GM12875 (cell line): ENCODE data around the gene SHKBP1.
"Not testable (repeated sequence)": the region's sequence is repeated elsewhere in the genome, so short reads cannot be mapped to it uniquely, and the experiment has no call there.

Experiments
- H3K4me3 ChIP-seq: one replicate; pipeline ENCODE4 v1.5.1; 2011; ENCODE audit warnings: low read depth, low read length, control low read depth
- CTCF ChIP-seq: IDR thresholded peaks from 2 replicates; pipeline ENCODE4 v1.5.1; 2011; ENCODE audit warnings: low read depth, mild to moderate bottlenecking, control low read depth, inconsistent platforms, low read length, moderate library complexity, borderline replicate concordance; ENCODE audit not compliant: insufficient read depth

SHKBP1 gene

DNA sequence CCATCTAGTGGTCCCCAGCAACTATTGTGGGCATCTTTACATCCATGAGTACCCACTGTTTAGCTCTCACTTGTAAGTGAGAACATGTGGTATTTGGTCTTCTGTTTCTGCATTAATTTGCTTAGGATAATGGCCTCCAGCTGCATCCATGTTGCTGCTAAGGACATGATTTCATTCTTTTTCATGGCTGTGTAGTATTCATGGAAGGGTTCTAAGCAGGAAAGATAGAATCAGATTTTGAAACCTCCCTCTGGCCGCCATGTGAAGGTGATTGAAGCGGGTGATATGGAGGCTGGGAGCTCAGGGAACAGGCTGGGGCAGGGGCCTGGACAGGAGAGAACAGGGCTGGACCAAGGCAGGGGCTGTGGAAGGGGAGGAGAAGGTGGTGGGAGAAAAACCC is 44.6 kb downstream of the SHKBP1 start:
- H3K4me3 ChIP-seq = no peak overlapping the region
- no peak for TF ChIP-seq CTCF

GRCh38 chr19:40621966-40622772 is 45.5 kb downstream of the SHKBP1 start:
- no peak overlapping the region for H3K4me3 ChIP-seq
- no peak for TF ChIP-seq CTCF

DNA sequence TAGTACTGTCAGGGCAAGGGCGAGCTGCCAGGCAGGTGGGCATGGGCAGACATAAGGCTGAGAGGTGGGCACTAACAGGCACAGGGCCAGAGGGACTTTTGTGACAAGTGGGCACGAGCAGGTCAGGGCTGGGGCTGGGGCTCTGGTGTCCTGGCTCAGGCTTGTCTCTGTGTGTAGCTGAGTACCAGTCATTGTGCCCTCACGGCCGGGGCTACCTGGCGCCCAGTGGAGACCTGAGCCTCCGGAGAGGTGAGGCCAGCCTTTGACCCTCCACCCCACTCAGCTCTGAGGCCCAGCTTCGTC is 46.1 kb downstream of the SHKBP1 start:
- TF ChIP-seq CTCF = no peak
- no peak overlapping the region for H3K4me3 ChIP-seq

DNA sequence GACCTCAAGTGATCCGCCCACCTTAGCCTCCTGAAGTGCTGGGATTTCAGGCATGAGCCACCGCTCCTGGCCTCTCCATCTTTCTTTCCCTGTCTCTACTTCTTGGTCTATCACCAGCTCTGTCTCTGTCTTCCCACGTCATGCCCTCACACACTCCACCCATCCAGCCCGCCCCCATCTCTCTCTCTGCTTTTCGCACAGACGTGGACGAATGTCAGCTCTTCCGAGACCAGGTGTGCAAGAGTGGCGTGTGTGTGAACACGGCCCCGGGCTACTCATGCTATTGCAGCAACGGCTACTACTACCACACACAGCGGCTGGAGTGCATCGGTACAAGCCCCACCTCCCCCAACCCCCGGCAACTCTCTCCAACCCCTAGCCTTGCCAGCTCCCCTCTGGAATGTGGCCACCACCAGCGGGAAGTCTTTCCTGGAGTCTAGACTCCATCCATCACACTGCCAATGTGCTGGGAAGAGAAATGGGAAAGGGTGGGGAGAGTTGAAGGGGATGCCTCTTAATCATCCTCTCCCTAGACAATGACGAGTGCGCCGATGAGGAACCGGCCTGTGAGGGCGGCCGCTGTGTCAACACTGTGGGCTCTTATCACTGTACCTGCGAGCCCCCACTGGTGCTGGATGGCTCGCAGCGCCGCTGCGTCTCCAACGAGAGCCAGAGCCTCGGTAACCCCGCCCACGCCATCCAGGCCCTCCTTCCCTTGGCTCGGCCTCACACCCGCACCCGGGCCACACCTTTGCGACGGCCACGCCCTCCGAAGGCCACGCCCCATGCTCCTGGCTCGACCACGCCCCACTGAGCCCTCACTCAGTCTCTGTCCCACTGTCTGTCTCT is 47.0 kb downstream of the SHKBP1 start:
- no peak for TF ChIP-seq CTCF
- H3K4me3 ChIP-seq = no peak overlapping the region

DNA sequence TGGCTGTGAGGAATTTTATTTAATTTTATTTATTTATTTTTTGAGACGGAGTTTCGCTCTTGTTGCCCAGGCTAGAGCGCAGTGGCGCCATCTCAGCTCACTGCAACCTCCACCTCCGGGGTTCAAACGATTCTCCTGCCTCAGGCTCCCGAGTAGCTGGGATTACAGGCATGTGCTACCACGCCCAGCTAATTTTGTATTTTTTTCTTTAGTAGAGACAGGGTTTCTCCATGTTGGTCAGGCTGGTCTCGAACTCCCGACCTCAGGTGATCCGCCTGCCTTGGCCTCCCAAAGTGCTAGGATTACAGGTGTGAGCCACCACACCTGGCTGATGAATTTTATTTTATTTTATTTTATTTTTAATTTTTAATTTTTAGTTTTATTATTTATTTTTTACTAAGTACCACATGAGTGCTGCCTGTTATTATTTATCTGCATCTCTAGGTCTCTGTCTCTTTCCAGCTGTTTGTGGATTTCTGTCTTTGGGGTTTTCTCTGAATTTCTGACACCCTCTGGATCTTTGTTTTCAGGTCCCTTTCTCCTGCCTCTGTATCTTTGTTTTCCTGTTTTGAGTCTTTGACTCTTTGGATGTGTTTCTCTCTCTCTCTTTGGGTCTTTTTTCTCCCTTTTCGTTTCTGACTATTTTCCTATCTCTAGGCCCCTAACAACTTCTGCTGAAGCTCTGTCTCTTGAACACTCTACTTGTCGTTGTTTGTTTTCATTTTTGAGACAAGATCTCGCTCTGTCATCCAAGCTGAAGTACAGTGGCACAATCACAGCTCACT is 47.9 kb downstream of the SHKBP1 start:
- H3K4me3 ChIP-seq = not testable (repeated sequence)

GRCh38 chr19:40625406-40626120 is 48.9 kb downstream of the SHKBP1 start:
- no peak overlapping the region for H3K4me3 ChIP-seq

More at GRCh38 chr19:40625406-40626120, 48.9 kb downstream of the SHKBP1 start:
- TF ChIP-seq CTCF = no peak
